Natural killer cell (primary cell): ENCODE measurements around the gene CLCNKA. TPM values are rescaled to one million over a fixed set of nuclear protein-coding genes. Genes with fewer than 3 reads are reported as not detected.
"Not testable (repeated sequence)": the region's sequence is repeated elsewhere in the genome, so short reads cannot be mapped to it uniquely, and the experiment has no call there.

Source experiments
- ATAC-seq, 3 donors: fragments of 150-1000 bp in 2 of 3; fragments of 200-7000 bp in 1 of 3; cut with Tn5 transposase; 1 replicate in 1 of 3; 2 replicates in 2 of 3; pipeline ENCODE4 v1.10.0; 2021; ENCODE audit warnings: mild to moderate bottlenecking in 2 of 3, moderate library complexity in 2 of 3
- DNase-seq, 2 donors: peaks; one replicate each; pipeline versions ENCODE4 v3.0.0 to v3.0.0-alpha.2; 2013 to 2021; ENCODE audit warnings: mixed read lengths in 1 of 2
- H3K27ac ChIP-seq: one replicate; pipeline ENCODE4 v1.5.1; 2013; ENCODE audit warnings: mild to moderate bottlenecking, low read length
- H3K27me3 ChIP-seq: one replicate; pipeline ENCODE4 v1.6.1; 2013; ENCODE audit warnings: low read length; ENCODE audit not compliant: control insufficient read depth, insufficient read depth
- H3K36me3 ChIP-seq: one replicate; pipeline ENCODE4 v1.6.1; 2013; ENCODE audit warnings: low read length; ENCODE audit not compliant: control insufficient read depth, insufficient read depth
- H3K4me1 ChIP-seq: one replicate; pipeline ENCODE4 v1.6.1; 2013; ENCODE audit warnings: low read length; ENCODE audit not compliant: control insufficient read depth, insufficient read depth
- H3K4me3 ChIP-seq: one replicate; pipeline ENCODE4 v1.5.1; 2013; ENCODE audit warnings: low read length
- H3K9me3 ChIP-seq: one replicate; pipeline ENCODE4 v1.6.1; 2013; ENCODE audit warnings: low read length; ENCODE audit not compliant: control insufficient read depth, insufficient read depth
- H3K27ac Mint-ChIP-seq, 2 donors: one replicate each; pipeline ENCODE4 v1.8.0; 2022; ENCODE audit warnings: mild to moderate bottlenecking in 2 of 2, mixed read lengths in 2 of 2, moderate library complexity in 1 of 2
- H3K27me3 Mint-ChIP-seq, 2 donors: one replicate each; pipeline ENCODE4 v1.8.0; 2022; ENCODE audit warnings: low read depth in 2 of 2, mixed read lengths in 2 of 2
- H3K36me3 Mint-ChIP-seq: one replicate; pipeline ENCODE4 v1.8.0; 2022; ENCODE audit warnings: mixed read lengths
- H3K4me1 Mint-ChIP-seq, 2 donors: one replicate each; pipeline ENCODE4 v1.8.0; 2022; ENCODE audit warnings: mixed read lengths in 2 of 2
- H3K4me3 Mint-ChIP-seq: one replicate; pipeline ENCODE4 v1.8.0; 2022; ENCODE audit warnings: mild to moderate bottlenecking, moderate library complexity, mixed read lengths
- H3K9me3 Mint-ChIP-seq, 2 donors: one replicate each; pipeline ENCODE4 v1.8.0; 2022; ENCODE audit warnings: mixed read lengths in 2 of 2
- CTCF ChIP-seq: fragments of 200-600 bp; IDR thresholded peaks from one replicate; pipeline ENCODE4 v1.8.0; 2022; ENCODE audit warnings: antibody characterized with exemption
- WGBS: methylation state at CpG from one replicate; pipeline ENCODE4 v1.1.7; 2013; ENCODE audit warnings: missing lambda C conversion rate; ENCODE audit not compliant: insufficient coverage; 5-methylcytosine and 5-hydroxymethylcytosine counted together
- intact Hi-C: fragments of 100-400 bp; cut with micrococcal nuclease; formaldehyde crosslinking; loops from one replicate; pipeline ENCODE4 v1.14.2; 2022
- total RNA-seq, 4 donors: library from RNA; stranded (reverse); fragments of 120-200 nt in 1 of 4; gene quantifications; one replicate each; pipeline versions ENCODE4 v1.2.3 to v1.2.4, GENCODE V29; 2013 to 2022

CLCNKA gene
- total RNA-seq, 3 donors from 2014 or later (not counting 1 experiment from before 2014, with no cell fraction given): 0.16 to 0.33 TPM; not detected in 1

- Mint-ChIP-seq H3K4me1 (peaks cover 0 to 5% of the 10 kb centered on the region in 2 donors), H3K9me3 (no peaks in the 10 kb centered on the region), H3K36me3 (no peaks in the 10 kb centered on the region), H3K27ac (no peak overlapping the region), H3K27me3 (no peaks in the 10 kb centered on the region), H3K4me3 (no peak overlapping the region)
- intact Hi-C loops: no loop called here
- Histone ChIP-seq H3K27ac (no peak overlapping the region), H3K4me3 (no peak overlapping the region), H3K36me3 (no peaks in the 10 kb centered on the region), H3K9me3 (no peaks in the 10 kb centered on the region), H3K27me3 (peaks cover 2% of the 10 kb centered on the region), H3K4me1 (peaks cover 10% of the 10 kb centered on the region)
- ATAC-seq (no peak), DNase-seq (no peak)
- 76% methylated on average over 10 of the region's 11 CpGs for WGBS
- no peak for TF ChIP-seq CTCF
Observed at GRCh38 chr1:16022393-16022792, 557 bp downstream of the CLCNKA start.

- H3K9me3 ChIP-seq: no peaks in the 10 kb centered on the region
- H3K27ac ChIP-seq: no peak overlapping the region
- no peak for DNase-seq
- no peaks in the 10 kb centered on the region for H3K36me3 Mint-ChIP-seq
- H3K4me1 ChIP-seq: peaks cover 10% of the 10 kb centered on the region
- peaks cover 3% of the 10 kb centered on the region for H3K27me3 ChIP-seq
- no peaks in the 10 kb centered on the region for H3K36me3 ChIP-seq
- peaks cover 0 to 8% of the 10 kb centered on the region in 2 donors for H3K4me1 Mint-ChIP-seq
- TF ChIP-seq CTCF: no peak
- H3K9me3 Mint-ChIP-seq: no peaks in the 10 kb centered on the region
- H3K27ac Mint-ChIP-seq: no peak overlapping the region
- no peak overlapping the region for H3K4me3 Mint-ChIP-seq
- peaks cover 0 to 5% of the 10 kb centered on the region in 2 donors for H3K27me3 Mint-ChIP-seq
- no peak overlapping the region for H3K4me3 ChIP-seq
- intact Hi-C loops: no loop called here
- WGBS: 75% methylated on average over 7 of the region's 7 CpGs
- ATAC-seq: no peak
Observed at GRCh38 chr1:16023050-16023653, 1.3 kb downstream of the CLCNKA start.

- H3K4me3 Mint-ChIP-seq, intact Hi-C loops, ATAC-seq, H3K27me3 ChIP-seq, H3K9me3 ChIP-seq, H3K36me3 ChIP-seq, H3K9me3 Mint-ChIP-seq, H3K27ac Mint-ChIP-seq, H3K27ac ChIP-seq, H3K36me3 Mint-ChIP-seq, H3K4me3 ChIP-seq, H3K4me1 Mint-ChIP-seq, DNase-seq: not testable (repeated sequence)
- WGBS: 47% methylated on average over 4 of the region's 10 CpGs
- H3K4me1 ChIP-seq: peaks cover 10% of the 10 kb centered on the region
- H3K27me3 Mint-ChIP-seq: peaks cover 0 to 16% of the 10 kb centered on the region in 2 donors
Observed at GRCh38 chr1:16026302-16026701, 4.5 kb downstream of the CLCNKA start.

GRCh38 chr1:16026723-16027484 is 5.1 kb downstream of the CLCNKA start:
- 14% methylated on average over 31 of the region's 33 CpGs for WGBS

More at GRCh38 chr1:16026723-16027484, 5.1 kb downstream of the CLCNKA start:
- Histone ChIP-seq H3K4me1 (peaks cover 10% of the 10 kb centered on the region), H3K9me3 (no peaks in the 10 kb centered on the region), H3K27ac (no peak overlapping the region), H3K27me3 (peaks cover 6% of the 10 kb centered on the region), H3K4me3 (no peak overlapping the region), H3K36me3 (no peaks in the 10 kb centered on the region)
- peak in 2 of 3 donors; percentile 65 to 67 for ATAC-seq
- intact Hi-C loops: no loop called here
- Mint-ChIP-seq H3K36me3 (no peaks in the 10 kb centered on the region), H3K4me1 (peaks cover 0 to 8% of the 10 kb centered on the region in 2 donors), H3K27me3 (peaks cover 0 to 16% of the 10 kb centered on the region in 2 donors), H3K4me3 (no peak overlapping the region), H3K27ac (no peak overlapping the region), H3K9me3 (no peaks in the 10 kb centered on the region)
- DNase-seq: peak in 1 of 2 donors; percentile 40
- no peak for TF ChIP-seq CTCF
